Activated gamma-delta T cell (primary cell): ENCODE measurements around the gene HEBP2.

Source experiments
- DNase-seq: peaks from one replicate; lab custom pipeline; 2025; lab: John Stamatoyannopoulos, UW

Gene HEBP2

DNA sequence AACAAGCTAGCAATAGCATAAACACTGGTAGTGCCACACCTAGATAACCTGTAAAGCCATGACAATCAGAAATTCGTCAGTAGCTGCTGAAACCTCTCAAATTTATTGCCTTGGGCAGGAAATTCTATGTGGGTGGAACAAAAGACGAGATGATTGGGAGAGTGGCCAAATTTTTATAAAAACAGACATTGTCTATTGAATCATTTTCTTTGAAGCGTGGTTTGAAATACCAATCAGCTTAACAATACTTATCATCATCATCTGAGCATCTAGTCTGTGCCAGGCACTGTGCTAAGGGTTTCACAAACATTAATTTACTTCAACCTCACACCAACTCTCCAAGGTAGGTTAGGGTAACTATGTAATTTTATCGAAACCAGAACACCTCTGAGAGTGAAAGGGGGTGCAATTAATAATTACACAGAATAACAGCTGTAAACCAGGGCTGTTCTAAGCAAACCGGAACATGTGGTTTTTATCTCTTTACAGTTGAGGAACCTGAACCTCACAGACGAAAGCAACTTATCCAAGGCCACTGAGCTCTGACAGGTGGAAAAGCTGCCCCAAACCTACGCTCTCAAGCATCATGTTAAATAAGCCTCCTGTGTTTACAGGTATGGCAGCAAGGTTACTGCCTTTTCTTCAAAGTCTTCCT lies 51.9 kb downstream of the HEBP2 start:
- DNase-seq = no peak

DNA sequence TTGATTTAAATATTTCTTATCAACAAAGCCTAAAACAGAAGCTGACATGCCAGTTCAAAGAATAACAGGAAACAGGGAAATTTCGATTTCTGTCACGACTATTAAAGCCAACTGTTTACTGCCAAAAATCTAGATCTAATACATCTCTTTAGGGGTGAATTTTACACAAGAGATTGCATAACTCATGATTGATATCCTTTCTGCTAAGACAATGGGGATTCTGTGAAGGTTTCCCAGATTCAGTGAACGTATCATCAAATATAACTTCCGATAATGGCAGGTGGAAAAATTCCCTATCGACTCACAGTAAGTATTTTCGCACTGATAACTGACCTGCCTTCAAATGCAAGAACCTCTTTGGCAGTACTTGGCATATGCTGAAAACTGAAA lies 52.4 kb downstream of the HEBP2 start:
- no peak for DNase-seq

DNA sequence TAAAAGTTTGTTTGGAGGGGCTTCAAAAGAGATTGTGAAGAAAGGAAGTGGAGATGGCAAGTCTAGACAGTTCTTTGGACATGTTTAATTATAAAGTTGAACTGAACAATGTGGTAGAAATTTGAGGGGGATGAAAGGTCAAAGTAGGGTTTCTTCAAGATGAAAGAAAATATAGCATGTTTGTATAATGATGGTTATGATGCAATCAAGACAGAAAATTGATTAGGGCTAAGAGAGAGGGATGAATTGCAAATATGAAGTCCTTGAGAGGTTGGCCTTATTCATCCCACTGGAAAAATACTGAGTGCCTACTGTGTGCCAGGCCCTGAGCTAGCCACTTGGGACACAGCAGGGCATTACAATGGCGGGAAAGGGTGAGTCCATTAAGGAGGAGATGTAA lies 57.6 kb downstream of the HEBP2 start:
- no peak for DNase-seq

DNA sequence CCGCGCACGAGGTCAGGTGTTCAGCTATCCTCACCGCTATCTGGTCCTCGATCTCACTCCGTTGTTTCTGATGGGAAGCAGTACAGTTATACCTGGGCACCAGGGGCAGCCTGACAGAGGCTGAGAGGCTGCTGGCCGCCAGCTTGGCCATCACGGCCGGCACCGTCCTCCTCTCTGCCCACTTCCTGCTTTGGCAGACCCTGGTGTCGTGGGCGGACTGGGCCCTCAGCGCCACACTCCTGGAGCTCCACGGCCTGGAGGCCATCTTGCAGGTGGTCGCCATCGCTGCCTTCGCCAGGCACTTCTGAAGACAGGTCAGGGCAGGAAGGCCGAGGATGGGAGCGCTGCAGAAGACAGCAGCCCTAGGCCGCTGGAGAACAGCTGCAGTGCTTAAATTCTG lies 60.1 kb downstream of the HEBP2 start:
- no peak for DNase-seq

DNA sequence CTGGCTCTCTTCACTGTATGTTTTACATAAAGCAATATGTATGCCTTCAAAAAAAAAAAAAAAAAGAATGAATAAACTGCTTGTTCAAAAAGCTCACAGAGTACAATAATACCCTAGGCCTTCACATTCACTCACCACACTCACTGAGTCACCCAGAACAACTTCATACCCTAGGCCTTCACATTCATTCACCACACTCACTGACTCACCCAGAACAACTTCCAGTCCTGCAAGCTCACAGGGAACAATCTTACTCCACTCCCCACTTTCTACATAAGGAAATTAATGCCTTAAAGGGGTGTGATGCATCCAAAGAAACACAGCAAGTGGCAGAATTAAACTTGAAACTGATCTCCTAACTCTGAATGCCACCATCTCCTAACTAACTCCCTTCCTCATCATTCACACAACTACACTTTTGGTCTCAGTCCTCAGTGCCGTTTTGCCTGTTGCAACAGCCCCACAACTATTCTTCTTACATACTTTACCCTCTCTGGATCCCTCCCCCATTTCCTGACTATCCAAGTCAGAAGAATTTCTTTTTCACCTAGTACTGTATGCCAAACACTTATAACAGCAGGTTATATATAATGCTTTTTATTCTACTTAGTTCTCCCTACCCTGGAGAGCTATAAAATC lies 61.1 kb downstream of the HEBP2 start:
- DNase-seq = no peak

DNA sequence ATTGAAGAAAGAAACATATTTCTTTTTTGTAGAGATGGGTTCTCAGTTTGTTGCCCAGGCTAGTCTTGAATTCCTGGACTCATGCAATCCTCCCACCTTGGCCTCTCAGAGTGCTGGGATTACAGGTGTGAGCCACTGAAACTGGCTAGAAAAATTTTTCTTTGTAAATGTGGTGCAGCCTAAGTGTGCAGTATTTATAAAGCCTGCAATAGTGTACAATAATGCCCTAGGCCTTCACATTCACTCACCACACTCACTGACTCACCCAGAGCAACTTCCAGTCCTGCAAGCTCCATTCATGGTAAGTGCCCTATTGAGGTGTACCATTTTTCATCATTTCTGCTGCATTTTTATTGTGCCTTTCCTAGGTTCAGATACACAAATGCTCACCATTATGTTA lies 63.9 kb downstream of the HEBP2 start:
- no peak for DNase-seq

DNA sequence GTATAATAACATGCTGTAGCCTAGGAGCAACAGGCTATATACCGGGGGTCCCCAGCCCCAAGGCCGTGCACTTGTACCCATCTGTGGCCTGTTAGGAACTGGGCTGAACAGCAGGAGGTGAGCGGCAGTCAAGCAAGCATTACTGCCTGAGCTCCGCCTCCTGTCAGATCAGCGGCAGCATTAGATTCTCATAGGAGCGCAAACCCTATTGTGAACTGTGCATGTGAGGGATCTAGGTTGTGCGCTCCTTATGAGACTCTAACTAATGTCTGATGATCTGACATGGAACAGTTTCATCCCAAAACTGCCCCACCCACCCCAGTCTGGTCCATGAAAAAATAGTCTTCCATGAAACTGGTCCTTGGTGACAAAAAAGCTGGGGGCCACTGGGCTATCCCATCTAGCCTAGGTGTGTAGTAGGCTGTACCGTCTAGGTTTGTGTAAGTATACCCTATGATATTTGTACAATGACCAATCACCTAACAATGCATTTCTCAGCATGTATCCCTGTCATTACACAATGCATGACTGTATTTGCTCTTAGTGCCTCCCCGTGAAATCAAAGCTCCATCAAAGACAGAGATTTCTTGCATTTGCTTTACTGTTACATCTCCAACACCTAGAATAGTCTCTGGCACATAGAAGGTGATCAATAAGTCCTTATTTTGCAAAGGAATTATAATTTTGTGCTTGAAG lies 64.4 kb downstream of the HEBP2 start:
- no peak for DNase-seq
